ENCODE results near the gene MAP3K13.

DNA sequence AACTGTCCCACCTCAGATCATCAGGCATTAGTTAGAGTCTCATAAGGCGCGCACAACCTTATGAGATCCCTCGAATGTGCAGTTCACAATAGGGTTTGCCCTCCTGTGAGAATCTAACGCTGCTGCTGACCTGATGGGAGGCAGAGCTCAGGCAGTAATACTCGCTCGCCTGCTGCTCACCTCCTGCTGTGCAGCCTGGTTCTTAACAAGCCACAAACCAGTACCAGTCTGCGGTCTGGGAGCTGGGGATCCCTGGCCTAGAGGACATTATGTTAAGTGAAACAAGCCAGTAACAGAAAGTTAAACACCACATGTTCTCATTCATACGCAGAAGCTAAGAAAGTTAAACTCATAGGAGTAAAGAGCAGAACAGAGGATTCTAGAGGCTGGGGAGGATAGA is 47.0 kb downstream of the MAP3K13 start:
- TF ChIP-seq POLR2A (IDR thresholded peaks at IDR 0.05), result no peak
- TF ChIP-seq, protein P1, sequence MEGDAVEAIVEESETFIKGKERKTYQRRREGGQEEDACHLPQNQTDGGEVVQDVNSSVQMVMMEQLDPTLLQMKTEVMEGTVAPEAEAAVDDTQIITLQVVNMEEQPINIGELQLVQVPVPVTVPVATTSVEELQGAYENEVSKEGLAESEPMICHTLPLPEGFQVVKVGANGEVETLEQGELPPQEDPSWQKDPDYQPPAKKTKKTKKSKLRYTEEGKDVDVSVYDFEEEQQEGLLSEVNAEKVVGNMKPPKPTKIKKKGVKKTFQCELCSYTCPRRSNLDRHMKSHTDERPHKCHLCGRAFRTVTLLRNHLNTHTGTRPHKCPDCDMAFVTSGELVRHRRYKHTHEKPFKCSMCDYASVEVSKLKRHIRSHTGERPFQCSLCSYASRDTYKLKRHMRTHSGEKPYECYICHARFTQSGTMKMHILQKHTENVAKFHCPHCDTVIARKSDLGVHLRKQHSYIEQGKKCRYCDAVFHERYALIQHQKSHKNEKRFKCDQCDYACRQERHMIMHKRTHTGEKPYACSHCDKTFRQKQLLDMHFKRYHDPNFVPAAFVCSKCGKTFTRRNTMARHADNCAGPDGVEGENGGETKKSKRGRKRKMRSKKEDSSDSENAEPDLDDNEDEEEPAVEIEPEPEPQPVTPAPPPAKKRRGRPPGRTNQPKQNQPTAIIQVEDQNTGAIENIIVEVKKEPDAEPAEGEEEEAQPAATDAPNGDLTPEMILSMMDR (IDR thresholded peaks at IDR 0.05), result no peak
